ENCODE results near the gene MUTYH.
"Not testable (repeated sequence)": the region's sequence is repeated elsewhere in the genome, so short reads cannot be mapped to it uniquely, and the experiment has no call there.

The MUTYH gene

GRCh38 chr1:45317166-45317565, 23.1 kb downstream of the MUTYH start:
- no peak for DNase-seq

GRCh38 chr1:45314266-45314665, 26.0 kb downstream of the MUTYH start:
- no peak for DNase-seq

GRCh38 chr1:45306905-45307304, 33.3 kb downstream of the MUTYH start:
- DNase-seq = no peak

DNA sequence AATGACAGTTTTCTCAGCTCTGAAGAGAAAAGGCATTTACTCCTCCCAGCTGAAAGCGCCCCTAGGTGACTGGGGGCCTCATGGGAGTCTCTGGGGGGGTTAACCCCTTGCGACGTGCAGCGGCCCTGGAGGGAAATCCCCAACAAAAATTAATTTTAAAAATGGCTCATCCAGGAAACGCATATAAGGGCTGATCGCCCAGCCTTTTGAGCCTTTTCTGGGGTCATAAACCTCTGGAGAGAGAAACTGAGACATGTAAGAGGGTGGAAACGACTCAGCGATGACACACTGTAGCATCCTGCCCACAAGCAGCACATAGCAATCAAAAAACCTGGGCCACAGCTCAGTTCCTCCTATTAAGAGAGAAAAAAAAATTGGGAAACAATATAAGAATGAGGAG, 33.9 kb downstream of the MUTYH start:
- no peak for DNase-seq

DNA sequence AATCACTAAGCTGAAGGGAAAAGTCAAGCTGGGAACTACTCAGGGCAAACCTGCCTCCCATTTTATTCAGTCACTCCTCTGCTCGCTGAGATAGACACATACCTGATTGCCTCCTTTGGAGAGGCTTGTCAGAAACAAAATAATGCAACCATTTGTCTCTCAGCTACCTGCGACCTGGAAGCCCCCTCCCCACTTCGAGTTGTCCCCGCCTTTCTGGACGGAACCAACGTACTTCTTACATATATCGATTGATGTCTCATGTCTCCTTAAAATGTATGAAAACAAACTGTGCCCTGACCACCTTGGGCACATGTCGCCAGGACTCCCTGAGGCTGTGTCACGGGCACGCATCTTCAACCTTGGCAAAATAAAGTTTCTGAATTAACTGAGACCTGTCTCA, 35.0 kb downstream of the MUTYH start:
- no peak for DNase-seq

DNA sequence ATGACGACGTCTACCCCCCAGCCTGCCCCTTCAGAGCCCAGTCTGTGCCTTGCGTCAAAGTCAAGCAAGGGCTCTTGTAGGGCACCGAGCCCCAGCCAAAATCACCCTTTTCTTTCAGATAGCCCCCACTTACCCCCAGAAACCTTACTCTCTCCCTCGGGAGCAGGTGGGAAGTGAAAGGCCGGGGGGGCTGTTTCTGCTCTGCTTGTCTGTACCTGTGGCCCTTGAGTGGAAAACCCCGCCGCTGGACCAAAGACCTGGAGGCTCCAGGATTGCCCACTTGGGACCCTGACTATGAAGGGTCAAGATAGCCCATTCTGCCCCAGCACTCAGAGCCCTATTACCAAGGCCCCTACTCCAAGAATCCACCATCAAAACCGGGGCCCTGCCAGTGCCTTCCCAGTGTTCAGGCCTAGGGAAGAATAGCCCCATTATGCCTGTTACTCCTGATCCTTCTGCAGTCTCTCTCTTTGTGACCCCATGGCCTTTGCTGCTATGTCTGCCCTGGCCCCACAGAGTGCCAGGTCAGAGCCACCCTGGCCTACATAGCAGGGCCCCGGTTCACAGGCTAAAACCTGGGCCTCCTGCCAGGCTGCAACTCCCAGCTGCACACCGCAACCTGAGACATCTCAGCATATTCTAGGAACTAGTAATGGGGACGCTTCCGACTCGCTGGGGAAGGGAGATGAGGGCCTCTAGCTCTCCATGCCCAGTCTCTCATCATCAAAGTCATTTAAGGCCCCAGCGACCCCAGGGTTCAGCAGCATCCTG, 35.7 kb downstream of the MUTYH start:
- no peak for DNase-seq

DNA sequence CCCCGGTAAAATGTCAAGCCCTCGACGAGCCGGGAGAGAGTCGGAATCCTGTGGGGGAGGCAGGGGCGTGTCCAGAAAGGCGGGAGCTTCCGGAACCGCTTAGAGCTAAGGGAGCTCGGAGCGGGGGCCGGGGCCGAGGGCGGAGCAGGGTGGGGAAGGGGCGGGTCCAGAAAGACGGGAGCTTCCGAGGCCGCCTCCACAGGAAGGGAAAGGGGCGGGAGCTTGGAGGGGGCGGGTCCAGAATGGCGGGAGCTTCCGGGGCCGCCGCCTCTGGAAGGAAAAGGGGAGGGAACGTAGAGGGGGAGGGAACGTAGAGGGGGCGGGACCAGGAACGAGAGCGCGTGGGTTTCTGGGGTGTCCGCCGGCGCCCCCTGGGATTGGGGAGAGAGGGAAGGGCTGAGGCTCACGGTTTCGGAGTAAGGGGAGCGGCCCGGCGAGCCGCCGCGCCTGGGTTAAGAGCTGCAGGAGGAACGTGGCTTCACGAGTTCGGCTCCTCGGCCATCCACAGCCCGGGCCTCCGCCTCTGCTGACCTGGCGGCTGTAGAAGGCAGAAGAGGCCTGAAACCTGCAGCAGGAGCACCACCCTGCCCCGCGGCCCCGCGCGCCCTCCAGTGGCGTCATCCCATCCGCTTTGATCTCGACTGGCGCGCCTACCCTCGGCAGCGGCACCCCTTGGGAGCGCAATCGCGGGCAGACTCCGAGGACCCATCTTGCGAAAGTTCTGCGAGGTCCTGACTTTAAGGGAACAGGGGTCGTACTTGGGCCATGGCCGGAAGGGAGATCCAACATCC, 36.5 kb downstream of the MUTYH start:
- peak; percentile 97 for DNase-seq

DNA sequence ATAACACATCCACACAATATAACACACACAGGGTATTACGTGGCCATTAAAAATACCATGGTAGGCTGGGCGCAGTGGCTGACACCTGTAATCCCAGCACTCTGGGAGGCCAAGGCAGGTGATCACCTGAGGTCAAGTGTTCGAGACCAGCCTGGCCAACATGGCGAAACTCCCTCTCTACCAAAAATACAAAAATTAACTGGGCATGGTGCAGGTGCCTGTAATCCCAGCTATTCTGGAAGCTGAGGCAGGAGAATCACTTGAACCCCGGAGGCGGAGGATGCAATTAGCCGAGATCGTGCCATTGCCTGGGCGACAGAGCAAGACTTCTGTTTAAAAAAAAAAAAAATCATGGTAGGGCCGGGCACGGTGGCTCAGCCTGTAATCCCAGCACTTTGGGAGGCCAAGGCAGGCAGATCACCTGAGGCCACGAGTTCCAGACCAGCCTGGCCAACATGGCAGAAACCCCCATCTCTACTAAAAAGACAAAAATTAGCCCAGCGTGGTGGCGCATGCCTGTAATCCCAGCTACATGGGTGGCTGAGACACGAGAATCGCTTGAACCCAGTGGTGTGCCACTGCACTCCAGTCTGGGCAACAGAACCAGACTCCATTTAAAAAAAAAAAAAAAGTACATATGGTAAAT, 37.6 kb downstream of the MUTYH start:
- DNase-seq = no peak

- no peak for DNase-seq
Measured at GRCh38 chr1:45300669-45300997, 39.6 kb downstream of the MUTYH start.

DNA sequence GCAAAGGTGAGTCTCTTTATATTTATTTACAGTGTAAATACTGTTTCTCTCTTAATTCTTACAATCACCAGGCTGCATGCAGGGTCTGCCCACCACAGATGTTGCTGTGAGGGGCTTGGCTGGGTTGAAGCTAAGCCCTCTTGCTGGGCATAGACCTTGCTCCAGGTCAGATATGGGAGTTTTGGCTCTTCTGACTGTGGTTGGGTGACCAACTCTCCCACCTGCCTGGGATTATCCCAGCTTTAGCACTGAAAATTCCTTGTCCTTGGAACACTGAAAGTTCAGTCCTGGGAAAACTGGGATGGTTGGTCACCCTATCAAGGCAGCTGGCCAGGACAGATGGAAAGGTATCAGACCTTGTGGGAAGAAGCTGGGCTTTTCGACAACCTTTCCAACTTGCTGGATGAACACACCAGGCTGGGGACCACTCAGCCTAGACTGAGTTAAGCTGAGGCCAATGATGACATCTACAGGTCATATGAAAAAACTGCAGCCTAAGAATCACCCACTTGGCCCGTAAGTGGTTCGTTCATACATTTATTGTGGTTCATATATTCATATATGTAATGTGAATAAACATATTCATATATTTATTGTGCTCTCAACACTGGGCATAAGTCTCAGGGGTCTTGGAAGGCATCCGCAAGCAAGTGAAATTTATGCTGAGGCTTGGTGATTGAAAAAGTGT, 40.1 kb downstream of the MUTYH start:
- DNase-seq = peak; percentile 83

DNA sequence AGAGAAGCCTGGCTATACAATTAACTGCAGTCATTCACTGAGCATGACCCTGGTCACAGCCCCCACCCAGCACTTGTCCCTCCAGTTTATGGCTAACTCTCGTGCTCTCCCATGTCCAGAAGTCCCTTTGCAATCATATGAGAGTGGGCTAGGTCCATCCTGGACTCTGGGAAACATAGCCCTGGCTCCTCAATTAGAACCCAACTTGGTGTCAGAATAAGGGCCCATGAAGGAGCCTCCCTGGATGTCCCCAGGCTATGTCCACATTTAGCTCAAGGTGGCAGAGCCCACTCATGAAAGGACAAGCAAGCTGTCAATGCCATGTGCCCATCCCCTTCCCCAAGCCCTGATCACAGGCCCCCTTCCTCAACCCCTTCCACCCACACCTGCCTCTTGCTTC, 40.9 kb downstream of the MUTYH start:
- no peak for DNase-seq

DNA sequence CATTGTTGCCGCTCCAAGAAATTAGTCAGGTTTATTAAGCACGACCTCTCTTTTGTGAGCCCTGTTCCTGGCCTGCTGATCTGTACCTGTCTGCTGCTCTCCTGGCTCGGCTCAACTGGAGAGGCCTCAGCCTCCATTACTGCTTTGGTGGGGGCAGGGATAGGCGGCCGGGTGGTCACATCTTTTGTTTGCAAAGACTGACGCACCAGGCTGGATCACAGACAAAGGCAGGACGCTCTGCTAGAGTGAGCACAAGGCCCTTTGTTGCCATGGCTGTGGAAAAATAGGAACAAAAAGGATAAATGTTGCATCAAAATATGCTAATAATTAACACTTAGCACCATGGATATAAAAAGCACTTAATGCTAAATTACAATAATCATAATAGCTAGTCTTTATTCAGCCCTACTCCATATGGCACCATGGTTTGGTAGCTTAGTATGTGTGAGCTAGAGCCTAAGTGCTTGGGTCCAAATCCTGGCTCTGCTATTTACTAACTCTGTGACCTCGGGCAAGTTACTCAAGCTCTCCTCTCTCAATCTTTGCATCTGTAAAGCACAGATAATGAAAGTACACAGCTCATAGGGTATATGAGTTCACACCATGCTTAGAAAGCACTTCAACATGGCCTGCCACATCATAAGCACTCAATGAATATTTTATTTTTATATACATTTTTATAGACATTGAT, 42.4 kb downstream of the MUTYH start:
- no peak for DNase-seq

DNA sequence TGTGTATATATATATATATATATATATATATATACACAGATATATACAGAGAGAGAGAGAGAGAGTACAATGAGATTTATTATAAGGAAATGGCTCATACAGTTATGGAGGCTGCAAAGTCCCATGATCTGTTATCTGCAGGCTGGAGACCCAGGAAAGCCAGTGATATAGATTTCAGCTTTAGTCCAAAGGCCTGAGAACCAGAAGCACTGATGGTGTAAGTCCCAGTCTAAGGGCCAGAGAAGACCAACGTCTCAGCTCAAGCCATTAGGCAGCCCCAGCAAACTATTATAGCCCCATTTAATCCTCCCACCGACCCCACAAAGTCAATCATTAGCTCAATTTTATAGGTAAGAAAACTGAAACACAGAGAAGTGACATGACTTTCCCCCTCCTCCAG, 48.5 kb downstream of the MUTYH start:
- DNase-seq = no peak

DNA sequence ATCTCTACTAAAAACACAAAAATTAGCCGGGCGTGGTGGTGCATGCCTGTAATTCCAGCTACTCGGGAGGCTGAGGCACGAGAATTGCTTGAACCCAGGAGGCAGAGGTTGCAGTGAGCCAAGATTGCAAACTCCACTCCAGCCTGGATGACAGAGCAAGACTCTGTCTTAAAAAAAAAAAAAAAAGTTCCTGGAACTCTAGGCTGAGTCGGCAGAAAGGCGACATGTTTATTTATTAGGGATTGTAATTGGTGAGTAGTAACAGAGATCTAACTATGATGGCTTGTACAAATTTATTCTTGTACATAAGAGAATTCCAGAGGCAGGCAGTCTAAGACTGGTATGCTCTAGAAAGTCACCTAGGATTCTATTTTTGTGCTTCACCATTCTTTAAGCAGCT, 49.2 kb downstream of the MUTYH start:
- not testable (repeated sequence) for DNase-seq

GRCh38 chr1:45286521-45286920, 53.7 kb downstream of the MUTYH start:
- not testable (repeated sequence) for DNase-seq

GRCh38 chr1:45284858-45285257, 55.4 kb downstream of the MUTYH start:
- DNase-seq = not testable (repeated sequence)

GRCh38 chr1:45282351-45282750, 57.9 kb downstream of the MUTYH start:
- no peak for DNase-seq
